ENCODE results near the gene HSD17B11.
"Not testable (repeated sequence)": the region's sequence is repeated elsewhere in the genome, so short reads cannot be mapped to it uniquely, and the experiment has no call there.

The HSD17B11 gene

GRCh38 chr4:87305562-87305961, 85.4 kb downstream of the HSD17B11 start:
- DNase-seq (ENCODE audit: low read depth): no peak

GRCh38 chr4:87304745-87305432, 86.1 kb downstream of the HSD17B11 start:
- DNase-seq (ENCODE audit: low read depth): no peak

- DNase-seq (ENCODE audit: low read depth): no peak
Observed at GRCh38 chr4:87299898-87300297, 91.1 kb downstream of the HSD17B11 start.

GRCh38 chr4:87298362-87298761, 92.6 kb downstream of the HSD17B11 start:
- DNase-seq (ENCODE audit: low read depth): no peak

GRCh38 chr4:87294911-87295310, 96.1 kb downstream of the HSD17B11 start:
- not testable (repeated sequence) for DNase-seq (ENCODE audit: low read depth)

GRCh38 chr4:87293889-87294288, 97.1 kb downstream of the HSD17B11 start:
- not testable (repeated sequence) for DNase-seq (ENCODE audit: low read depth)

GRCh38 chr4:87286970-87287369, 104.0 kb downstream of the HSD17B11 start:
- no peak for DNase-seq (ENCODE audit: low read depth)

Measured in activated T-helper 1 cell treated with Interleukin-2 at 50 U/mL for 16 hours (primary cell).